ENCODE results near the gene MRPS10. TPM values are rescaled to one million over a fixed set of nuclear protein-coding genes. Genes with fewer than 3 reads are reported as not detected.

The MRPS10 gene
- total RNA-seq, 4 donors from 2014 or later = 20.9 to 27.1 (median 25.8) TPM

GRCh38 chr6:42228305-42228704 lies 10.6 kb upstream of the MRPS10 start:
- no peak for DNase-seq (ENCODE audit: low spot score in 2 of 2)
- TF ChIP-seq POLR2A (IDR thresholded peaks at IDR 0.05) (no peak), CTCF (IDR thresholded peaks at IDR 0.05) (no peak)
- intact Hi-C loops (cut with DNase I; ENCODE audit: low total_unique reads) = no loop called here
- H3K4me3 ChIP-seq (ENCODE audit: low read depth, poor library complexity, severe bottlenecking) = no peak overlapping the region
- WGBS, 2 donors = 89 to 93% methylated on average over 15 of the region's 15 CpGs

DNA sequence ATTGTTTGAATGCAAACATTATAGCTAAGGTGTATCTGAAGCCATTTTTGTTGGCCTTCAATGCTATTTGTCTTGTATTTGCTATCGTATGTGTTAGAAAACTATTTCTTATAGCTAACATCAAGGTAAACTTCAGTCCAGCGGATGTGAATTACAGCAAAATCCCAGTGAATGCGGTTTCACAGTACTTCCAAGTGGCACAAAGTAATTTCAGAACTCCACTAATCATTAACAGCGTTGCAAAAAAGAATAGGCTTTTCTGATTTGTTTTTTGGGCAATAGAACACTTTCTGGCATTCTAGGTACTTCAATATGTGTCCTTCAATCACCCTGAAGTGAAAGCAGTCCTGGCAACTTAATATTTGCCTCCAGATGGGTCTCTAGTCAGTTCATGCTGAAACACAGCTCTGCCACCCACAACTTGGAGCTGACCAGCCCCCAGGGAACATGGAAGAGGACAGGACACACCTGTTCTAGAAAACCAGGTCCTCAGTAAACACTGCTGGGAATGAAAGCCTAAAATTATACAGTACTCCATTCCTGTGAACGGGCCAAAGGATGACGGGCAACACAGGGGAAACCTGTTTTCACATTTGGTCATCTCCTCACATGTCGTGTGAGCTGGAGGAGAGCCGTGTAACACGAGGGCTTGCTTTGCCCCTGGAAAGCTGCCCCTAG lies 9.7 kb upstream of the MRPS10 start:
- TF ChIP-seq CTCF (IDR thresholded peaks at IDR 0.05) = no peak
- TF ChIP-seq POLR2A (IDR thresholded peaks at IDR 0.05) = no peak
- intact Hi-C loops (cut with DNase I; ENCODE audit: low total_unique reads) = no loop called here
- WGBS, 2 donors = 64 to 69% methylated on average over 9 of the region's 9 CpGs

GRCh38 chr6:42226645-42227143 lies 9.0 kb upstream of the MRPS10 start:
- no peak overlapping the region for H3K4me3 ChIP-seq (ENCODE audit: low read depth, poor library complexity, severe bottlenecking)
- 37 to 45% methylated on average over 8 of the region's 8 CpGs for WGBS, 2 donors
- TF ChIP-seq CTCF (IDR thresholded peaks at IDR 0.05) (no peak), POLR2A (IDR thresholded peaks at IDR 0.05) (no peak)
- intact Hi-C loops (cut with DNase I; ENCODE audit: low total_unique reads) = no loop called here
- no peak for DNase-seq (ENCODE audit: low spot score in 2 of 2)

More for the DNA sequence above, 9.7 kb upstream of the MRPS10 start:
- H3K4me3 ChIP-seq (ENCODE audit: low read depth, poor library complexity, severe bottlenecking) = no peak overlapping the region
- DNase-seq (ENCODE audit: low spot score in 2 of 2) = no peak

- no peak for TF ChIP-seq CTCF (IDR thresholded peaks at IDR 0.05)
- TF ChIP-seq POLR2A (IDR thresholded peaks at IDR 0.05) = no peak
- no peak for DNase-seq (ENCODE audit: low spot score in 2 of 2)
- intact Hi-C loops (cut with DNase I; ENCODE audit: low total_unique reads) = no loop called here
- 38 to 39% methylated on average over 3 of the region's 3 CpGs for WGBS, 2 donors
- no peak overlapping the region for H3K4me3 ChIP-seq (ENCODE audit: low read depth, poor library complexity, severe bottlenecking)
Observed at GRCh38 chr6:42226161-42226611, 8.5 kb upstream of the MRPS10 start.

DNA sequence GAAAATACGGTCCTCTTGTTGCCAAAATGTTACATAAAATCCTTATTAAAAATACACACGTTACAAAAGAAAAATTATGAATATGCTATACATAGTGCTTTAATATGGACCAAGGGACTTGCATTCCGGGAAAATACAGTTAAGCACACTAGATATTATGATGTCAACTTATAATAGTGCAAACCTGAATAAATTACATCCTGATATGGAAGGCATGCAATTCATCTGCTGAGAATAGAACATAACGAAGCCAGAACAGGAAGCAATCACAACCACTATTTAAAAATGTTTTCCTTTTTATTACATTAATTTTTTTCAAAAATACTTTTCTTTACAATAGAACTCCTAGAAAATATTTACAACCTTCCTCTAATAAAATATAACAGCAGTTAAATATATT lies 7.8 kb upstream of the MRPS10 start:
- intact Hi-C loops (cut with DNase I; ENCODE audit: low total_unique reads) = no loop called here
- no peak for DNase-seq (ENCODE audit: low spot score in 2 of 2)

More for the DNA sequence above, 7.8 kb upstream of the MRPS10 start:
- H3K4me3 ChIP-seq (ENCODE audit: low read depth, poor library complexity, severe bottlenecking) = no peak overlapping the region
- TF ChIP-seq POLR2A (IDR thresholded peaks at IDR 0.05) (no peak), CTCF (IDR thresholded peaks at IDR 0.05) (no peak)
- WGBS, 2 donors = 49 to 55% methylated on average over 4 of the region's 4 CpGs

All from lower leg skin (tissue), 4 donors.